ENCODE measurements around the gene RPGRIP1. TPM values are rescaled to one million over a fixed set of nuclear protein-coding genes. Genes with fewer than 3 reads are reported as not detected.

The RPGRIP1 gene
- total RNA-seq, 1 donor from 2014 or later = not detected

GRCh38 chr14:21258889-21259787, 20.7 kb upstream of the RPGRIP1 start:
- no peak overlapping the region for H3K27ac ChIP-seq (ENCODE audit: low read depth, low read length)
- peaks cover 40% of the 10 kb centered on the region for H3K4me1 ChIP-seq (ENCODE audit: insufficient read depth, low read length)
- H4K20me1 ChIP-seq (ENCODE audit: insufficient read depth, low read length) = peaks cover 95% of the 10 kb centered on the region
- peaks cover 98% of the 10 kb centered on the region for H3K79me2 ChIP-seq (ENCODE audit: insufficient read depth, low read length)
- peaks cover 58% of the 10 kb centered on the region for H3K36me3 ChIP-seq (ENCODE audit: insufficient read depth, low read length)
- TF ChIP-seq, protein P1, sequence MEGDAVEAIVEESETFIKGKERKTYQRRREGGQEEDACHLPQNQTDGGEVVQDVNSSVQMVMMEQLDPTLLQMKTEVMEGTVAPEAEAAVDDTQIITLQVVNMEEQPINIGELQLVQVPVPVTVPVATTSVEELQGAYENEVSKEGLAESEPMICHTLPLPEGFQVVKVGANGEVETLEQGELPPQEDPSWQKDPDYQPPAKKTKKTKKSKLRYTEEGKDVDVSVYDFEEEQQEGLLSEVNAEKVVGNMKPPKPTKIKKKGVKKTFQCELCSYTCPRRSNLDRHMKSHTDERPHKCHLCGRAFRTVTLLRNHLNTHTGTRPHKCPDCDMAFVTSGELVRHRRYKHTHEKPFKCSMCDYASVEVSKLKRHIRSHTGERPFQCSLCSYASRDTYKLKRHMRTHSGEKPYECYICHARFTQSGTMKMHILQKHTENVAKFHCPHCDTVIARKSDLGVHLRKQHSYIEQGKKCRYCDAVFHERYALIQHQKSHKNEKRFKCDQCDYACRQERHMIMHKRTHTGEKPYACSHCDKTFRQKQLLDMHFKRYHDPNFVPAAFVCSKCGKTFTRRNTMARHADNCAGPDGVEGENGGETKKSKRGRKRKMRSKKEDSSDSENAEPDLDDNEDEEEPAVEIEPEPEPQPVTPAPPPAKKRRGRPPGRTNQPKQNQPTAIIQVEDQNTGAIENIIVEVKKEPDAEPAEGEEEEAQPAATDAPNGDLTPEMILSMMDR (IDR thresholded peaks at IDR 0.05; ENCODE audit: insufficient read depth, low read depth, low read length) = no peak
- TF ChIP-seq EZH2 (IDR thresholded peaks at IDR 0.05; ENCODE audit: insufficient read depth, low read length) = no peak
- no peak overlapping the region for H3K9ac ChIP-seq (ENCODE audit: low read length)
- no peaks in the 10 kb centered on the region for H3K27me3 ChIP-seq (ENCODE audit: insufficient read depth, low read length)
- no peak overlapping the region for H2AFZ ChIP-seq (ENCODE audit: low read depth, low read length)
- DNase-seq (ENCODE audit: low read depth) (no peak), FAIRE-seq (no peak)
- peaks cover 65% of the 10 kb centered on the region for H3K4me1 Mint-ChIP-seq (ENCODE audit: low read depth, unreplicated experiment)
- no peaks in the 10 kb centered on the region for H3K9me3 Mint-ChIP-seq (ENCODE audit: unreplicated experiment)
- peak overlapping the region; percentile 13 for H3K27ac Mint-ChIP-seq (ENCODE audit: unreplicated experiment)
- H3K4me3 ChIP-seq (ENCODE audit: insufficient read depth, low read depth, low read length) = no peak overlapping the region
- peak overlapping the region; percentile 23 for H3K4me3 Mint-ChIP-seq (ENCODE audit: unreplicated experiment)
- H3K9me3 ChIP-seq (ENCODE audit: insufficient read depth, low read depth, low read length) = no peaks in the 10 kb centered on the region
- H3K36me3 Mint-ChIP-seq (ENCODE audit: low read depth, unreplicated experiment) = peaks cover 6% of the 10 kb centered on the region
- H3K4me2 ChIP-seq (ENCODE audit: low read length) = peak overlapping the region; percentile 5
- H3K27me3 Mint-ChIP-seq (ENCODE audit: low read depth, unreplicated experiment) = no peaks in the 10 kb centered on the region

DNA sequence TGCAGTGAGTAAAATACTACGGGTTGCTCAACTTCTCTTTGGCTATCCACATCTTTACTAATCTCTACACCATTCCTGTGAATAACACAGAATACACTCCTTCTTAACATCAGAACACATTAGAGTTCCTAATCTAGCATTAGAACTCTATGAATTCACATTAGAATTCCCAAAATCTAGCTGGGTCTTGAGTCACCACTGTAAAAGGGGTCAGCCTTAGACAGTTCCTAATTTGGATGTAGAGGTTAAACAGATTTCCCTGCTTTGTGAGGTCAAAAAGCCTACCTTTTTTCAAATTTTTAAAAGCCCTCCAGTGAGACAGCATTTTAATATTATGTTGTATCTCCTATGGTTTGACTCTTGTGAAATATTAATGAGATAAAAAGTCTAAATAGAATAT, 18.1 kb upstream of the RPGRIP1 start:
- H3K79me2 ChIP-seq (ENCODE audit: insufficient read depth, low read length) = peaks cover 98% of the 10 kb centered on the region
- no peaks in the 10 kb centered on the region for H3K9me3 ChIP-seq (ENCODE audit: insufficient read depth, low read depth, low read length)
- peaks cover 56% of the 10 kb centered on the region for H3K4me1 Mint-ChIP-seq (ENCODE audit: low read depth, unreplicated experiment)
- H4K20me1 ChIP-seq (ENCODE audit: insufficient read depth, low read length) = peaks cover 95% of the 10 kb centered on the region
- peak overlapping the region; percentile 51 for H3K4me3 Mint-ChIP-seq (ENCODE audit: unreplicated experiment)
- FAIRE-seq (no peak), DNase-seq (ENCODE audit: low read depth) (no peak)
- no peaks in the 10 kb centered on the region for H3K27me3 ChIP-seq (ENCODE audit: insufficient read depth, low read length)
- no peak overlapping the region for H3K9ac ChIP-seq (ENCODE audit: low read length)
- no peak overlapping the region for H3K4me2 ChIP-seq (ENCODE audit: low read length)
- no peak overlapping the region for H2AFZ ChIP-seq (ENCODE audit: low read depth, low read length)
- TF ChIP-seq, protein P1 (IDR thresholded peaks at IDR 0.05; ENCODE audit: insufficient read depth, low read depth, low read length) = no peak
- TF ChIP-seq EZH2 (IDR thresholded peaks at IDR 0.05; ENCODE audit: insufficient read depth, low read length) = no peak
- H3K27me3 Mint-ChIP-seq (ENCODE audit: low read depth, unreplicated experiment) = no peaks in the 10 kb centered on the region
- peaks cover 56% of the 10 kb centered on the region for H3K36me3 ChIP-seq (ENCODE audit: insufficient read depth, low read length)
- peaks cover 52% of the 10 kb centered on the region for H3K4me1 ChIP-seq (ENCODE audit: insufficient read depth, low read length)
- H3K36me3 Mint-ChIP-seq (ENCODE audit: low read depth, unreplicated experiment) = peaks cover 6% of the 10 kb centered on the region
- H3K27ac Mint-ChIP-seq (ENCODE audit: unreplicated experiment) = no peak overlapping the region
- H3K9me3 Mint-ChIP-seq (ENCODE audit: unreplicated experiment) = no peaks in the 10 kb centered on the region
- no peak overlapping the region for H3K4me3 ChIP-seq (ENCODE audit: insufficient read depth, low read depth, low read length)
- H3K27ac ChIP-seq (ENCODE audit: low read depth, low read length) = no peak overlapping the region

GRCh38 chr14:21262410-21262809, 17.5 kb upstream of the RPGRIP1 start:
- no peak for DNase-seq (ENCODE audit: low read depth)
- Histone ChIP-seq H4K20me1 (ENCODE audit: insufficient read depth, low read length) (peaks cover 95% of the 10 kb centered on the region), H3K27me3 (ENCODE audit: insufficient read depth, low read length) (no peaks in the 10 kb centered on the region), H3K36me3 (ENCODE audit: insufficient read depth, low read length) (peaks cover 54% of the 10 kb centered on the region), H3K79me2 (ENCODE audit: insufficient read depth, low read length) (peaks cover 98% of the 10 kb centered on the region), H3K4me2 (ENCODE audit: low read length) (peak overlapping the region; percentile 98), H2AFZ (ENCODE audit: low read depth, low read length) (no peak overlapping the region), H3K9ac (ENCODE audit: low read length) (no peak overlapping the region), H3K4me1 (ENCODE audit: insufficient read depth, low read length) (peaks cover 48% of the 10 kb centered on the region), H3K4me3 (ENCODE audit: insufficient read depth, low read depth, low read length) (no peak overlapping the region), H3K9me3 (ENCODE audit: insufficient read depth, low read depth, low read length) (no peaks in the 10 kb centered on the region), H3K27ac (ENCODE audit: low read depth, low read length) (no peak overlapping the region)
- Mint-ChIP-seq H3K36me3 (ENCODE audit: low read depth, unreplicated experiment) (peaks cover 9% of the 10 kb centered on the region), H3K4me1 (ENCODE audit: low read depth, unreplicated experiment) (peaks cover 52% of the 10 kb centered on the region), H3K4me3 (ENCODE audit: unreplicated experiment) (peak overlapping the region; percentile 62), H3K27ac (ENCODE audit: unreplicated experiment) (peak overlapping the region; percentile 73), H3K9me3 (ENCODE audit: unreplicated experiment) (no peaks in the 10 kb centered on the region), H3K27me3 (ENCODE audit: low read depth, unreplicated experiment) (no peaks in the 10 kb centered on the region)
- no peak for FAIRE-seq
- TF ChIP-seq EZH2 (IDR thresholded peaks at IDR 0.05; ENCODE audit: insufficient read depth, low read length) = no peak
- TF ChIP-seq, protein P1 (IDR thresholded peaks at IDR 0.05; ENCODE audit: insufficient read depth, low read depth, low read length) = no peak

Measured in astrocyte (in vitro differentiated cells and primary cell).